GM18505 (cell line): ENCODE results near the gene SPI1.
A peak's percentile ranks its signal among the peaks of the same experiment; 100 is the strongest.
"Not testable (repeated sequence)": the region's sequence is repeated elsewhere in the genome, so short reads cannot be mapped to it uniquely, and the experiment has no call there.

Source experiments
- ATAC-seq: cut with Tn5 transposase; IDR thresholded peaks from one replicate; pipeline ENCODE4 v1.9.1; 2021; ENCODE audit not compliant: unreplicated experiment
- POLR2A ChIP-seq: IDR thresholded peaks from 4 replicates; pipeline ENCODE4 v1.6.1; 2011; ENCODE audit warnings: borderline replicate concordance; ENCODE audit not compliant: insufficient read depth, insufficient read length; ENCODE audit errors: extremely low read depth

The SPI1 gene

DNA sequence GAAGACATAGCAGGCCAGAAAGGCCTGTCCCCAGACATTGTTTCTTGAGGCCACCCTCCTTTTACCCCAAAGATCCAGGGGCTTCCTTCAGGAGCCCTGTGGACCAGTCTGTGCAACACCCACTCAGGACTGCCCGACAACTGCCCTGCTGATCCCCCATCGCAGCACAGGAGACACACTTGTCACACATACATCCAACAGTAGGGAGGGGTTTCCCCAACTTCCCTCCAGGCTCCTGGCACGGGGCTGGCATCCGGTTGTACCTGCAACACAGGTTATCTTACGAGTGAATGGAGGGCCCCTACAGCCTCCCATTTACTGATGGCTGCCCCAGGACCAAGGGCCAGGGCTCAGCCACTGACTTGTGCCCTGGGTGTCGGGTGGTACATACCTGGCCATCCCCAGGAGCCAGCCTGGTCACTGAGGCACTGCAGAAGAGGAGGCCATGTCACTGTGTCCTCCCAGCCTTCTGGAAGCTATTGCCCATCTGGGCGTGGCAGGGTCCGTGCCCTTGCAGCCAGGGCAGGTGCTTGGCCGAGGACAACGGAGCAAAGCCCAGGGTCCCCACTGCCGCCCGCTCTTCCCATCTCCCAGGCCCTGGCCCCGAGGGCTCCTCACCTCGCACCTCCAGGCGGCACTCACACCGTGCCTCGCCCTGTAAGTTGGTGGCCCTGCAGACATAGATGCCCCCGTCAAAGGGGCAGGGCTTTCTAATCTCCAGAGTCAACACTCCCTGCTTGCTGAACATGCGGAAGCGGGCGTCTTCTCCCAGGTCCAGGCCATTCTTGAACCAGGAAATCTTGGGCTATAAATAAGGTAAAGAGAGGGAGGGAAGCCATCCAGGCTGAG is 46.7 kb downstream of the SPI1 start:
- no peak for ATAC-seq
- no peak for TF ChIP-seq POLR2A

- no peak for ATAC-seq
- no peak for TF ChIP-seq POLR2A
Measured at GRCh38 chr11:47329987-47330931, 48.1 kb downstream of the SPI1 start.

DNA sequence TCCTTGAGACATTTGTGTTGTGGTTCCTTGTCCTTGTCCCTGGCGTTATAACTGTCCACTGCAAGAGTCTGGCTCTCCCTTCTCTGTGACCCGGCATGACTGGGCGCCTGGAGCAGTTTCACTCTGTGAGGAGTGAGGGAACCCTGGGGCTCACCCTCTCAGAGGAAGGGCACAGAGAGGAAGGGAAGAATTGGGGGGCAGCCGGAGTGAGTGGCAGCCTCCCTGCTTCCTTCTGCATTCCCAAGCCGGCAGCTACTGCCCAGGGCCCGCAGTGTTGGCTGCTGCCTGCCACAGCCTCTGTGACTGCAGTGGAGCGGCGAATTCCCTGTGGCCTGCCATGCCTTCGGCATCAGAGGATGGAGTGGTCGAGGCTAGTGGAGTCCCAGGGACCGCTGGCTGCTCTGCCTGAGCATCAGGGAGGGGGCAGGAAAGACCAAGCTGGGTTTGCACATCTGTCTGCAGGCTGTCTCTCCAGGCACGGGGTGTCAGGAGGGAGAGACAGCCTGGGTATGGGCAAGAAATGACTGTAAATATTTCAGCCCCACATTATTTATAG is 48.8 kb downstream of the SPI1 start:
- ATAC-seq = no peak
- no peak for TF ChIP-seq POLR2A

DNA sequence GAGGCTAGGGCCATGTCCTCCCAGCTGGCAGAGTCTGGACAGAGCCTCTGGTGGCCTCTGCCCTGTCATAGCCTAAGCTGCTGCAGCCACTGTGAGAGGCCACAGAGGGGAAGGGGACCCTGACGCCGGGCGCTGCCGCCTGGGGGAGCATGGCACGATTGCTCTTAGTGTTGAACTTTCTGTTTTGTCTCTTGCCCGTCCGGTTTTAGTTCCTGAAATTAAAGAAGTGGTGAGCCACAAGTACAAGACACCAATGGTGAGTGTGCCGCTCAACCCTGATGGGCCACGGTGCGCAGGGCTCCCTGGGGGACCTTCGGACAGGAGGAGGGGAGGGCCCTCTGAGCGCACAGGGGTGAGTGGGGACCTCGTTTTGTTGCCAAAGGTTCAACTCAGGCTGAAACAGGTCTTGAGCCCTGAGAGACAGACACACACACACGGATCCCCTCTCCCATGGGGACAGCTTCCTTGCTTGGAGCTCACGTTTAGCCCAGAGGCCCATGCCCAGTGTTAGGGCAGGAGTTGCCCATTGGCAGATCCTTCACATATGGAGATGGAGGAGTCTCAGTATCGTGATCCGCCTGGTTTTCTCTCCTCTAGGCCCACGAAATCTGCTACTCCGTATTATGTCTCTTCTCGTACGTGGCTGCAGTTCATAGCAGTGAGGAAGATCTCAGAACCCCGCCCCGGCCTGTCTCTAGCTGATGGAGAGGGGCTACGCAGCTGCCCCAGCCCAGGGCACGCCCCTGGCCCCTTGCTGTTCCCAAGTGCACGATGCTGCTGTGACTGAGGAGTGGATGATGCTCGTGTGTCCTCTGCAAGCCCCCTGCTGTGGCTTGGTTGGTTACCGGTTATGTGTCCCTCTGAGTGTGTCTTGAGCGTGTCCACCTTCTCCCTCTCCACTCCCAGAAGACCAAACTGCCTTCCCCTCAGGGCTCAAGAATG is 49.6 kb downstream of the SPI1 start:
- no peak for ATAC-seq

DNA sequence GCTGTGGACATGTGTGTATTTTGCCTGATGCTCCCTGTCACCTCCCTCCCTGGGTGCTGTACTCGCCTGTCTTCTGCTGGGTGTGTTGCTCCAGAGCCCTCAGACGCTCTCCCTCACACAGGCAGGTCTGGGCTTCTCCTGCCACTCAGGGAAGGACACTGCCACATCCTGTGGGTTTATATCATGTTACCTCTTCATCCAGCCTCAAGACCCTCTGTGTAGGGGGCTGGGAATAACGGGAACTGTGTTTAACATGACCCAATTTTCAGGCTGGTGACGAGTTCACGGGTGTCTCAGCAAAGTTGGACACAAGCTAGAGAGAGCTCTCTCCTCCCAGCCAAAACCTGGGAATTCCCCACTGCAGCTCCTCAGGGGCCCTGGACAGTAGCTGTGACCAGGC is 50.4 kb downstream of the SPI1 start:
- ATAC-seq = no peak
- TF ChIP-seq POLR2A = no peak

More for the DNA sequence above, 49.6 kb downstream of the SPI1 start:
- no peak for TF ChIP-seq POLR2A

- no peak for TF ChIP-seq POLR2A
- ATAC-seq = no peak
Measured at GRCh38 chr11:47327025-47327424, 51.3 kb downstream of the SPI1 start.

DNA sequence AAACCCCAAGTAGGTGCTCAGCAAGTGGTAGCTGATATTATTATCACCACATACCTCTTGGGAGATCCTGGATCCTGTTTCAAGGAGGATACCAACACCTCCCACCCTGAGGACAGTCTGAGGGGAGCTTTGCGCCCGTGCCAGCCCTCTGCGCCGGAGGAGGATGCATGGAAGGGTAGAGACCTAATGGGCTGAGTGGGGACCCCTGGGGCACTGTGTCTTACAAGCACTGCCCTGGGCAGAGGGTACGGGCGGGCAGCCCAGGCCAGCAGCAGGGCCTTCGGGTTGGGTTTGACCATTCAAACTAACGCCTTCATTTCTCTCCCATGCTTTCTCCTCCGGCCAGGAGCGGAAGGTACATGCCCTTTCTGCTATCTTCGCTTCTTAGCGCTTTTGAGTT is 52.1 kb downstream of the SPI1 start:
- no peak for ATAC-seq
- TF ChIP-seq POLR2A = no peak

DNA sequence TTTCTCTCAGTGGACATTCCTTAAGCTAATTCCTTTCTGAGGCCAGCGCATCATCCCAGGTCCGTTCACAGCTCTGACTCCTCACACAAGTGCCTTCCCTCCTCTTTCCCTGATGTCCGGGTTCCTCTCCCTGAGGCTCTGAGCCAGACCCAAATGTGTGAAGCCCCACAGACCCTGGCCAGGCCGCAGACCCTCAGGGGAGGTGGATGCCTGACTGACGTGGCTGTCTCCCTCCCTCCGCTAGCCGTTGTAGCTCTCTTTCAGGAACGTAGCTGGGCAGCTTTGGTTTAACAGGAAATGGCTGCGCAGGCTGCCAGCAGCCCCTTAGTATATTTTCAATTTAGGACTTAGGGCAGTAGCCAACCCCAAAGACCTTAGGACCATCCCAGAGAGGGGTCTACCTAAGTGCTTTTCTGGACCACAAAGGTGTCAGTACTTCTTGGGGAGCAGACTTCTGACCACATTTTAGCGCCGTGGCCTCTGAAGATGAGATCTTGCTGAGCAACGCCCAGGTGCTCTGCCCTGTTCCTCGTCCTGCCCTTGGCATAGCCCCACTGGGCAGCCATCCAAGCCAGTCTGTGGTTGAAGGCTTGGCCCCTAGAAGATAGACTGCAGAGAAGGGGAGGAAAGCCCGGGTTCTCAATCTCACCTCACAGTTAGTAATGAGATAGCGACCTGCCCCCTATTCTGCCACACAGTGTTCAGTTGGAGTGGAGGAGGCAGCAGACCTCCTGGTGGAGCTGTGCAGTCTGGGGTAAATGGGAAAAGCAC is 52.9 kb downstream of the SPI1 start:
- no peak for ATAC-seq
- TF ChIP-seq POLR2A = no peak

GRCh38 chr11:47324520-47324919 is 53.8 kb downstream of the SPI1 start:
- ATAC-seq = no peak
- no peak for TF ChIP-seq POLR2A

GRCh38 chr11:47318166-47318565 is 60.2 kb downstream of the SPI1 start:
- TF ChIP-seq POLR2A = no peak
- no peak for ATAC-seq

- TF ChIP-seq POLR2A = no peak
- ATAC-seq = peak; percentile 70
Measured at GRCh38 chr11:47317064-47317828, 61.1 kb downstream of the SPI1 start.

- not testable (repeated sequence) for ATAC-seq
Measured at GRCh38 chr11:47316501-47316900, 61.8 kb downstream of the SPI1 start.

- ATAC-seq = no peak
- TF ChIP-seq POLR2A = no peak
Measured at GRCh38 chr11:47314992-47315391, 63.4 kb downstream of the SPI1 start.
